Fibroblast of skin of right quadriceps (primary cell): ENCODE measurements around the gene OPCML.

Experiments used
- DNase-seq: peaks from one replicate; pipeline ENCODE4 v3.0.0-alpha.2; 2013

The OPCML gene

GRCh38 chr11:133536198-133536597 lies 3.9 kb upstream of the OPCML start:
- DNase-seq, result no peak

- no peak for DNase-seq
Observed at GRCh38 chr11:133533205-133533604, 904 bp upstream of the OPCML start.

GRCh38 chr11:133531458-133531857 lies 843 bp downstream of the OPCML start:
- DNase-seq, result no peak

DNA sequence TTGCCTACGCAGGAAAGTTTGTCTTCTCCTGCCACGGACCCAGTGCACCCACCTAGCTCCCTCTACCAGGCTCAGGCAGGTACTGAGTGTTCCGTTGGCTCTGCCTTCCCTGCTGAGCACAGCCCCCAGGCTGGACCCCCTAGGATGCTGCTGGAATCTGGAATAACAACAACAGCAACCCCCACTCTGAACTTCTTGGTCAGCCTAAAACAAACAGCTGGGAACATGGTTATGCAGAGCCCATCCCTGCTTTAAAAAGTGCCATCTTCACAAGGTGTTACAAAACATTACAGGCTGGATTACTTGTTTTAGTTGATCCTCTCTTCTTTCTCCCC lies 1.8 kb downstream of the OPCML start:
- DNase-seq, result no peak

DNA sequence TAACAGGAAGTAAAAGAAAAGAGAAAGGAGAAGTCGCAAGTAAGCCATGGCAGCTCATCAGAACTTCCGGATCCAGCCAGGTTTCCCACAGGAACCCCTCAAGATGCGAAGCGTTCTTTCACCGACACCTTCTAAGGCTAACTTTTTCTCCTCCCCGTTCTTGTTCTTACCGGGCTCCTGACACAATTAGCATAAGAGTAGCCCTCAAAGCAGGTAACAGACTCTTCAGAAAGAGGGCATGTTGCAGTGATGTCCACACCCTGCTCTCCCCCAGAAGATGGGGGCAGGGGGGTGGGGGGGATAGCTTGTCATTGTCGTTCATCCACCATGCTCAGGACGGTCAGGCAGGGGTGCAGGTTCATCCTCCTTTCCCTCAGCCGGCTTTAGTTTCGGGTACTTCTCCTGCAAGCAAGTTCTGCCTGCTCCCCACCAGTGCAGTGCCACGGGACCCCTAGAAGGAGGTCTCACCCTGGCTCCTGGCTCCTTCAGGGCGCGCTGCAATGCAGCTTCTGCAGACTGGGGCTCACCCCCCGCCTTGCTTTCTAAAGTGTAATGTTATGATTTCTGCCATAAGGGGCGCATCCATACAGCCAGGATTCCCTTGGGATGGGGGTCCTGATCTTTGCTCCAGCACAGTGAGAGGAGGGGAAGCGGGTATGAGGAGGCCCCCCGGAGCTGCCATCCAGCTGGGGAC lies 2.3 kb downstream of the OPCML start:
- DNase-seq, result no peak

DNA sequence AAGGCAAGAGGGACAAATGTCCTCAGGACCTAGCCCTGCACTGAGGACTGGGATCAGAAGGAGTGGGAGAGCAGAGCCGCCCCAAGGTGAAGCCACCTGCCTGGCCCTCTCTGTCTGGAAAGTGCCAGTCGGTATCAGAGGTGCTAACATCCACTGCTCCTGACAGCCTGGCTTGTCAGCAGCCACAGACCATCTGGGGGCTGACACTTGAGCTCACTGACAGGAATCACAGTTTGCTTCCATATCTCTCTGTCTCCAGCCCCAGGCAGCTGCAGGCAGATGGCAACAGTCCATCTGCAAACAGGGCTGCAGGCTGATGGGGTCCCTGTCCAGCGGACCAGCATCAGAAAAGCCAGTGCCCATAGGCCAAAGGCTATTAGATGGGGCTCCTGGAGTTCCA lies 5.5 kb downstream of the OPCML start:
- no peak for DNase-seq

DNA sequence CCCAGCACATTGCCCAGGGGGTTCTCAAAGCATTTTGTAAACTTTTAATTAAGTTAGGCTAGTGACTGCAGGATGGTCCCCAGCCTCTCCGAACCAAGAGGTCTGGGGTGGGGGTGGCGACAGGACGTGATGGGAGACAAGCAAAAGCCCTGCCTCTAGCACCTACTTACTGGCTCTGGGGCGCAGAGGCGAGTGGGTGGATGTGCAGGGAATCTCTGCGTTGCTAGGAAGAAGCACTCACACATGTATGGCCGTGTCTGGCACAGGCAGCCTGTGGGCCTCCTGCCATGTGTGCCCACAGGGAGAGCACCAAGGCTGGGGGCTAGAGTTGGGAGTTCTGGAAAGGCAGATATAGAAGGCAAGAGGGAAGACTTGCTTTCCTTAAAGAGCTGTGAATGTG lies 6.3 kb downstream of the OPCML start:
- no peak for DNase-seq

GRCh38 chr11:133524488-133524887 lies 7.8 kb downstream of the OPCML start:
- no peak for DNase-seq

DNA sequence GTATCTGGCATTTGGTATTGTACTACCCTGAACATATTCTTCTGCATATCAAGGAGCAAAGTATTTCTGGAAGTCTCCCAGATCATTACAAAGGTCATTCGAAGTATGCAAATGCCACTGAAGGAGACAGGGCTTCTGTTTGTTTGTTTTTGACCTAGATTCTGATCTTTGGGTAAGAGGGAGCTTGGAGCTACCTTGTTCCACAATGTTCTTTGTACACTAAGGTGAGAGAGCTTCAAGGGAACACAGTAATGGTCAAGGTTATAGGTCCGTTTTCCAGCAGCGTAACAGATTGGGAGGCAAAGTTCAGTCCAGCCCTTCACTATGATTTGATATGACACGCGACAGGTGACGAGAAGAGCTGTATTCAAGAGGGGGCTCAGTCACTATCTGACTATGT lies 10.0 kb downstream of the OPCML start:
- DNase-seq, result no peak

- DNase-seq, result no peak
Observed at GRCh38 chr11:133521502-133521901, 10.8 kb downstream of the OPCML start.

DNA sequence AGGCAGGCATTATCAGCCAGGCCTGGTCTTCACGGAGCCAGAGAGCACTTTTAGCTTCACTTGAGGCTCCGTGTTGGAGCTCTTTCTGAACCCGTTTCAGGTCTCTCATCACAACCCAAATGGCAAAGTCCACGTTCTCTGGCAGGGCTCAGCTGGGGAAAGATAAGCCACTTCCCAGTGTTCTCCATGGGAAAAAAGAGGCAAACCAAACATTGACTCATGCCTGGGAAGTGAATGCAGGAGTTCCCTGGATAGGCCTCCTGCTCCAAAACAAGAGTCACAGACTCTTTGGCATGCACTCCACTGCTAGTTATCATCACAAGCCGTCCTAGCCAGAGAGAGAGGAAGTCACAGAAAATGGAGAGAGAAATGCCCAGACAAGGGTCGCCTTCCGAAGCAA lies 11.6 kb downstream of the OPCML start:
- DNase-seq, result no peak

DNA sequence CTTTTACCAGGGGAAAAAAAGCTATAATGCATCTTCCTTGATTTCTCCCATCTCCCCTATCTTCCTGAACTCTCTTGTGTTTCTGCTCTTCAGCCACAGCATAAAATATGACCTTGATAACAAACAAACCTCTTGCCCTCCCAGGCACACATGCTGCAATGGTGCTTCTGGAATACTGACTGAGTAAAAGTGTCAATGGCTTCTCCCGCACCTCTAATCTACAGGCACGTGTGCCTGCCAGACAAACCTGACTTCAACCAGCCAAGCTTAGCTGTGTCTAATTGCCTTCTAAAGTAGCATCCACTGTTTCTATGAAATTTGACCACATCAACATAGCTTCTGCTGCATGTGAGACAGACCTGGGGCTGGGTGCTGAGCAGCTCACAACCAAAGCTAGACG lies 12.7 kb downstream of the OPCML start:
- DNase-seq, result no peak

DNA sequence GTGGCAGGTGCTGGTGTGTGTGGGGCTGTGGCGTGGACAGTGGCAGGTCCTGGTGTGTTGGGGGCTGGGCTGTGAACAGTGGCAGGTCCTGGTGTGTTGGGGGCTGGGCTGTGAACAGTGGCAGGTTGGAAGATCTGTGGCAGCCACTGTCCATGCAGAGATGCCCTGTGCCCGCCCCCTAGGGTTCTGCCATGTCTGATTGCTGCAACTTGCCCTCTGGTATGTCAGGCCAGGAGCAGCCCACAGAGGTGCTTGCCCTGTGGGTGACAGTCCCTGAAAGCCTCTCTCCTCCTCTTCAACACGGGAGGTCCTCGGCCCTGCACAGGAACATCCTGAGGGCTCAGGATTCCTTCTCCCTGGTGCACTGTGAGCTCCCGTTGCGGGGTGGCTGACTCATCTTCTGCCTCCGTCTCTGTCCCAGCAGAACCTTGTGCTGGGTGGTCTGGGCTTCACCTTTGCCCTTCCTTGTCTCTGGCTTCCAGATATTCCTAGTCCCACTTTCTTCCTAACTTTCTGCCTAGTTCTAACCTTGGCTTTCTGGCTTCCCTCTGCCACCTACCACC lies 13.5 kb downstream of the OPCML start:
- no peak for DNase-seq

GRCh38 chr11:133516845-133517244 lies 15.5 kb downstream of the OPCML start:
- DNase-seq, result no peak

DNA sequence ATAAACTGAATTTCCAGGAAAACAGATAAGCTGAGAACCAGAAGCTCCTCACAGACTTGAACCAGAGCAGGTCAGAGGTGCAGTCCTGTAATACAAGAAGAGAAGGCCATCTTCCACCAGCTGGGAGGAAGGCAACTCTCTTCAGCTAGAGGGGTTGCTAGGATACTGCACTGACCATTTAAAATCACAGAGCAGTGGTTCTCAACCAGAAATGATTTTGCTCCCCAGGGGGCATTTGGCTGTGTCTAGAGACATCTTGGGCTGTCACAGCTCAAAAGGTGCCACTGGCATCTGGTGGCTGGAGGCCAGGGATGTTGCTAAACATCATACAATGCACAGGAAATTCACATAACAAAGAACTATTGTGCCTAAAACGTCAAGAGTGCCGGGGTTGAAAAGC lies 17.2 kb downstream of the OPCML start:
- DNase-seq, result no peak

- no peak for DNase-seq
Observed at GRCh38 chr11:133509924-133510697, 22.2 kb downstream of the OPCML start.

DNA sequence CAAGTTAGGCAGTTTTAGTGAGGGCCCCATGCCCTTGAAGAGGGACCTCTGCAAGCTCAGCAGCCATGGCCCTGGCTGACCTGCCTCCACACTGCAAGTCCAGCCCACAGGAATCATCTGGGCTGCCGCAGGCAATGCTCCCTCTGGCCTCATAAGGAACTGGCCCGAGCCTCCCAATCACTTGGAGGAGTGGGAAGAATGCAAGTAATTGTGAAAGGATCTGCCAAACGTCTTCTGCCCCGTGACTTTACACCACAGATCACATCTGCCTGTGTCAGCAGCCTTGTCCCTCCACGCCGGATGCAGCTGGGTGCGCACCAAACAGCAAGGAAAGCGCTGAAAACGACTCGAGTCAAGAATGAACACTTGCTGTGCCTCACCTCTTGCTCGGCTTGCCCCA lies 23.8 kb downstream of the OPCML start:
- DNase-seq, result no peak

- no peak for DNase-seq
Observed at GRCh38 chr11:133507185-133507584, 25.1 kb downstream of the OPCML start.

- no peak for DNase-seq
Observed at GRCh38 chr11:133506551-133507094, 25.7 kb downstream of the OPCML start.

GRCh38 chr11:133506023-133506422 lies 26.3 kb downstream of the OPCML start:
- no peak for DNase-seq

GRCh38 chr11:133504906-133505305 lies 27.4 kb downstream of the OPCML start:
- DNase-seq, result no peak

DNA sequence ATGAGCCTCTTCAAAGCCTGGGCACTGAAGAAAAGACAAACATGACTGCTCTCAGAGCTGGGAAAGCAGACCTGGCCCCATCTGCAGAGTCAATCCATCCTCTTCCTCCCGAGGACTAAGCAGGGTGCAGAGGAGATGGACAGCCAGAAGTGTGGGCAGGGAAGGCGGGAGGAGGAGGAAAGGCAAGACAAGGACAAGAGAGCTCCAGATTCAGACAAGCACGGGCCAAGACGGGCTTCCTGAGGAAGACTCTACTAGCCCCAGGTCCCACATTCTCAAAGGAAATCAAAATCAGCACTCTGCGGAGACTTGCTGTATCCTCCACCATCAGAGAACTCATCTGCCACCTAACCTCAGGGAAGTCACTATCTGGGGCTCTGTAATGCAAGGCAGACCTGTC lies 28.5 kb downstream of the OPCML start:
- no peak for DNase-seq

GRCh38 chr11:133503236-133503635 lies 29.1 kb downstream of the OPCML start:
- DNase-seq, result no peak
